Measurements from ENCODE around the gene SDR42E2. TPM values are rescaled to one million over a fixed set of nuclear protein-coding genes. Genes with fewer than 3 reads are reported as not detected.

Gene SDR42E2
- total and polyA plus RNA-seq, 2 of the 4 experiments (the other 2 are of a cell fraction), result not detected

DNA sequence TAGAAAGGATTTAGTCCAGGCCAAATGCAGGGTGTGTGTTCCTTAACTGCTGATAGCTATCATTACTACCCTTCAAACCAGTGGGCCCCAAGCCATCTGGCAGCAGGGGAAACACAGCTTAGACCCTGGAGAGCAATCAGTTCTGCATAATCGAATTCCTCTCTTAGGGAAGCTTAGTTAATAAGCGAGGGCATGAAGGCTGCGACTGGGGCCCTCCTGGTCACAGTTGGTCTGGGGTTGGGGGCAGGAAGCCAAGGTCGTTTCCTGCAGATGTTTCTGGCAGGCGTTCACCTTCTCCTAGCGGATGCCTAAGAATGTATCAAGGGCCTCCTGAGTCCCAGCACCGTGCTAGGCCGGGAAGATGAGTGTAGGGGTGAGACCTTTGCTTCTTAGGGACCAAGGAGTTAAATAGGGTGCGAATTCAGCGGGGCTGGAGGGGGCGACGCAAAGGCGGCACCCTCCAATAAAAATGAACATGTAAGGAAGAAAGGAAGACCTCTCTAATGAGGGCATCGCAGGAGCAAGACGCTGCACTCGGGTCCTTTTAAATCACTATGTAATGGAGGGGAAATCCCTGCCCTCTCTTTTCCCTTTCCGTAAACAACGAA, 27.3 kb downstream of the SDR42E2 start (continued):
- TF ChIP-seq SMC3 (IDR thresholded peaks at IDR 0.05; ENCODE audit: low read depth, low read length), result no peak
- TF ChIP-seq RCOR1 (IDR thresholded peaks at IDR 0.05; ENCODE audit: insufficient replicate concordance, low read length), result no peak
- no peak for TF ChIP-seq RAD21 (IDR thresholded peaks at IDR 0.05; ENCODE audit: low read length)
- TF ChIP-seq CHD1 (IDR thresholded peaks at IDR 0.05; ENCODE audit: low read depth, low read length), result no peak
- no peak for TF ChIP-seq MXI1 (IDR thresholded peaks at IDR 0.05; ENCODE audit: borderline replicate concordance, low read depth, low read length)
- TF ChIP-seq POLR2A (IDR thresholded peaks at IDR 0.05; ENCODE audit: low read depth, low read length), result no peak
- no peak for TF ChIP-seq RFX5 (IDR thresholded peaks at IDR 0.05; ENCODE audit: low read depth, low read length)
- TF ChIP-seq MAZ (IDR thresholded peaks at IDR 0.05; ENCODE audit: borderline replicate concordance, low read depth, low read length), result no peak
- TF ChIP-seq NFE2L2 (IDR thresholded peaks at IDR 0.05; ENCODE audit: low read depth, low read length), result no peak

Measured in IMR-90 (cell line).